Measurements from ENCODE around the gene HSD17B12.

HSD17B12 gene

DNA sequence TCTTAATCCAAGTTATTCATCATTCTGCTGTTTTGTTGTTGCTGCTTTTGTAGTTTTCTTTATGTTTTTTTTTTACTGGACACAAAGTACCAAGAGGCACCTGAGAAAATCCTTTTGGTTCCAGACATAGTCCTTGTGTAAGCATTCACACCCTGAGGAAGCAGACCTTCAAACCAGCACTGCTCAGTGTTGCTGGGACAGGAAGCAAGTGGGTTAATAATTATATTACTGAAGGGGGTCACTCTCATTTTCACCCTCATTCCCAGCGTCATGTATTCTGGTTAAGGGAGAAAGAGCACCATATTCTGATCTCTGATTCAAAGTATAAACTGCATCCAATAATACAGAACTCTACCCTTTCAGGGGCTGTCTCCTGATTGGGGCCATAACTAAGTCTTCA, 194.2 kb downstream of the HSD17B12 start:
- no peak for DNase-seq

DNA sequence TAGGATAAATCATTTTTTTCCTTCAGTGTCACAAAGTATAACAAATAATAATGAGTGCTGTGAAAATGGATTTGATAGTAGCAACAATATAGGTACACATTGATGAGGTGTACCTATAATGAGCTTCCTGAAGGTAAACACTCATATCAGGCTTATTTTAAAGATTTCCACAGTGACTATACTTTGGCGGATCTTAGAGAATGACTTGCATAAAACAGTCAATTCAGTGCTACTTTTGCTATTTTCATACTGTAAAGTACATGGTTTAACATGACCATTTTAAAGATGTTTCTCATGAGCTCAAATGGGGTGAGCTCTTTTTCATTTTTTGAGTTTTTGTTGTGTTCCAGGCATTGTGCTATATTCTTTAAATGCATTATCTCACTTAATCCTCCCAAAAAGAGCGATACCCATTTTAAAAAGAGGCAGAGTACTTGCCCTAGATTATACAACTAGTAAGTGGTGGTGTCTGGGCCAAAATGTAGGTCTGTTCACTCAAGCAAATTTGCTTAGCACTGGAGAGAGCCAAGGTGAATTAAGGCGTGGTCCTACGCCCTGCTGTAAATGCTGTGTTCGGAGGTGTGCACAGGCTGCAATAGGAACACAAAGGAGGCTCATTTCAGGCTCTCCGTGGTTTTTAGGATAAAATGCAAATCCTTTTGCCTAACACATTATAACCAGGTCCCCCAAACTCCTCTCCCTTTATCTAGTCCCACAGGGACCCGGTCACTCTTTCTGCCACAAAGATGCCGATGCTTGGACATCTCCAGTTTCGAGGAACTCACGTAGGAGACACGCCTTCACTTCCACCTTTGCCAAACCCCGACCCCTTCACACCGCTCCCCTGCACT, 199.5 kb downstream of the HSD17B12 start:
- no peak for DNase-seq

DNA sequence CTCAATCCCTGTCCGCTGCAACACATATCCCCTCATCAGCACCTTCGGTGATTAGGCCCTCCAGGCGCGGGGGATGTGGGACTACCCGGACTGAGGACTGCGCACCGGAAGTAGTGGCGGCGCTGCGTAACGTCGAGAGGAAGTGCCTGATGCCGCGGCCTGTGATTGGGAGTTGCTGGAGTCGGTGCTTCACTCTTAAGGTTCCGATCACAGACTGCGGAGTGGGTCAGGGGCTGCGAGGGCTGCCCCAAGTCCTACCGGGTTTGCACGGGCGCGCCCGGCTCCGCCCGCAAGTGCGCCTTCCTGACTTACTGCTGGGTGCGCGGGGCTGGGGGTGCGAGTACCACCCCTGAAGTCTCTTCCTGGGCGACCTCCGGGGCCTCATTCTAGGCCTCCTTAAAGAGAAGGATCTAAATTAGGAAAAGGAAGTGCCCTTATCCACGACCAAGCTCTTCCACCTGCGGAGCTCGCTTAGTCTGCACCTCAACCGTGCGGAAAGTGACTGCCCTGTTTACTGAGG, 200.2 kb downstream of the HSD17B12 start, which contains the start of gene ALKBH3:
Gene ALKBH3, plus strand, starts transcription at position 192 of the 520 bp plus-strand sequence. CDS start 1,822 bp downstream, outside the sequence.
- DNase-seq = peak; percentile 96

DNA sequence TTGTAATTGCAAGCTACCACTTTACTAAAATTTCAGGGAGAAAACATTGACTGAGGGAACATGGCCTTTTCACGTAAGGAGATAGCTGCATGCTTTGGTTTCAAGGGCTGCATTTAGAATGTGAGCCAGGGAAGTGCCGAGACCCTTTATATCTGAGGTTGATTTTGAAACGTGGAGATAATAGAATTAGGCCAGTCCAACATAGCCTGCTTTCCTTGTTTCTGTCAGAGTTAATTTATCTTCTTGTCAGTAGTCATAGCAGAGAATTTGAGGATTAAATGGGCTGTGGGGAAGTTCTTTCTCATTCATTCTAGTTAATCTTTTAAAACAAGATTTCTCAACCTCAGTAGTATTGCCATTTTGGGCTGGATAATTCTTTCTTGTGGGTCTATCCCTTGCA, 212.3 kb downstream of the HSD17B12 start:
- no peak for DNase-seq

DNA sequence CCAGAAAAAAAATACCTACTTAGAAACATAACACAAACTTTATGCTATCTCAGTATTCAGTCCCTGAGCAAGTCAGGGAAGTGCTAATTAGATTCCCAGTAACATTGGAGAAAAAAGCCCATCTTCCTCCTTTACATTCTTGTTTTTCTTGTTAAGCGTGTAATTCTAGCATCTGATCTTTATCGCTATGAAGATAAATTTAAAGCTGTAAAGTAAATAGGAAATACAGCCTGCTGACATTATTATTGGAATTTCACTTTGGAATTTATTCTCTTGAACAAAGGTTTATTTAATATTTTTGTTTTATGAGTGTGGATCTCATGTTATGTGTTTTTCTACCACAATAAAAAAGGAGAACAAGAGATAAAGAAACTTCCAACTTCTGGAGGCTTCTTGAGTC, 214.0 kb downstream of the HSD17B12 start:
- no peak for DNase-seq

DNA sequence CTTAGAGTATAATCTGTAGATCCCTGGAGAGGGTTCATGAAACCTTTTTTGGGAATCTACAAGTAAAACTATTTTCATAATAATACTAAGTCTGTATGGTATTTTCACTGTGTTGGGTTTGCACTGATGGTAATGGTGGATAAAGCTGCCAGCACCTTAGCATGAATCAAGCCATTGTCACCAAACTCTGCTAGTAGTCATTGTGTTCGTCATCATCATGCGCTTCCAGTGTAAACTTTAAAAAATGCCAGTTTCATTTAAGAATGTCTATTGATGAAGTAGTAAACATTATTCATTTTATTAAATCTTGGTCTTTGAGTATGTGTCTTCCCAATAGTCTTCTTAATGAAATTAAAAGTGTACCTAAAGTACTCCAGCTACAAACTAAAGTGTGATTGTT, 215.1 kb downstream of the HSD17B12 start:
- no peak for DNase-seq

DNA sequence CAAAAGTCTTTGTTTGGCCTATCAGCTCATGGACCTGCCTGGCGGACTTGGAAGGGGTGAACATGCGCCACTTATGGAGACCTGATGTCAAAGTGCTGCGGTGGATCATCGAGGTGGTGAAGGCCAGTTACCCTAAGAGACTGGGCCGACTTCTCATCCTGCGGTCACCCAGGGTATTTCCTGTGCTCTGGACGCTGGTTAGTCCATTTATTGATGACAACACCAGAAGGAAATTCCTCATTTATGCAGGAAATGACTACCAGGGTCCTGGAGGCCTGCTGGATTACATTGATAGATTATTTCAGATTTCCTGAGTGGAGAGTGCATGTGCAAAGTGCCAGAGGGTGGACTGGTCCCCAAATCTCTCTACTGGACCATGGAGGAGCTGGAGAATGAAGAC, 218.0 kb downstream of the HSD17B12 start:
- DNase-seq = no peak

DNA sequence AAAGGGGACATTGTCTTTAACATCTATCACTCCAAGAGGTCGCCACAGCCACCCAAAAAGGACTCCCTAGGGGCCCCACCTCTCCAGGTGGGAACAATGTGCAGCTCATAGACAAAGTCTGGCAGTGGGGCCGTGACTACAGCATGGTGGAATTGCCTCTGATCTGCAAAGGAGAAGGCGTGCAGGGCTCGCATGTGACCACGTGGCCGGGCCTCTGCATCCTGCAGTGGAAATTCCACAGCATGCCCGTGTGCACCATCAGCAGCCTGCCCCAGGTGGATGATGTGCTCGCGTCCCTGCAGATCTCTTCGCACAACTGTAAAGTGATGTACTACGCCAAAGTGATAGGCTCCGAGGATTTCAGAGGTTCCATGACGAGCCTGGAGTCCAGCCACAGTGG, 218.6 kb downstream of the HSD17B12 start:
- no peak for DNase-seq

DNA sequence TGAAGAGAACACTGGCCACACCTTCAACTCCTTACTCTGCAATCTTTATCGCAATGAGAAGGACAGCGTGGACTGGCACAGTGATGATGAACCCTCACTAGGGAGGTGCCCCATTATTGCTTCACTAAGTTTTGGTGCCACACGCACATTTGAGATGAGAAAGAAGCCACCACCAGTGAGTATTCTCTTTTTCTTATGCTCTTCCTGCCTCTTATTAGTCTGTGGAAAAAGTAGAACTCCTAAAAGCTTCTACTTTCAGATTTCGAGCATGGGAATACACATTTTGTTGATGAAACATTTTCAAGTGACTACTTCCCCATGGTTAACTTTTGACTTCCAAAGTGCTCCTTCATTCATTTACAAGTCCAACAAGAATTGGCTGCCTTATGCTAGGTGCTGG, 221.0 kb downstream of the HSD17B12 start:
- no peak for DNase-seq

DNA sequence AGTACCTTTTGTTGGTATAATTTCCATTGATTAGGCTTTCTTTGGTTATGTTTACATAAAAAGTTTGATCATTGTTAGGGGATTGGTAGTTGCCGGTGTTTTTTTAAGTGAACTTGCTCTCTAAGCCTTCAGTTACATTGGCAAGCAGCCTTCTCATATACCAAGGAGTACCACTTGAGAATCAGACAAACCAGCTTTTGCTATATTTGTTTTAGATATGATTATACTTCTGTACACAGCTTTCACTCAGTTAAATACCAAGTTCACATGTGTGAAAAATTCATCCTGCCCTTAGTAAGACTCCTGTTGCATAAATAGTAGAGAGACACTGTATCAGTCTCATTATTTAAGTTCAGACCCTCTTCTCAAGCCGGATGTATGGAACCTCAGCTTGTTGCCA, 222.5 kb downstream of the HSD17B12 start:
- DNase-seq = no peak

DNA sequence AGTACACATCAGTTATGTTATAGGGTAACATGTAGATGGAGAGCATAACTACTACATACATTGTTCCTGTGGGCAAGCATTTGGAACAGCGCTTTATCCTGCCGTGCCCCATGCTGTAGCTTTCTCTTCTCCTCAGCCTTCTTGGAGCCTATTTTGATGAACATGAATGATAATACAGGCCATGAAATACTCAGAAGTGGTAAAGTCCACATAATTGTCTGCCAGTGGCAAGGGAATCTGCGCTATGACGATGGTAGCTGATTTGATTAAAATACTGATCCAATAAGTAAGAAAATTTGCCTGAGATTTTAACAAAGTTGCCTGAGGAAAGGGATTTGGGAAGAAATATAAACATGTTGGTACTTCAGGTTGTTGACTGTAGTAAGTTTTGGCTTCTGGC, 223.4 kb downstream of the HSD17B12 start:
- DNase-seq = no peak

DNA sequence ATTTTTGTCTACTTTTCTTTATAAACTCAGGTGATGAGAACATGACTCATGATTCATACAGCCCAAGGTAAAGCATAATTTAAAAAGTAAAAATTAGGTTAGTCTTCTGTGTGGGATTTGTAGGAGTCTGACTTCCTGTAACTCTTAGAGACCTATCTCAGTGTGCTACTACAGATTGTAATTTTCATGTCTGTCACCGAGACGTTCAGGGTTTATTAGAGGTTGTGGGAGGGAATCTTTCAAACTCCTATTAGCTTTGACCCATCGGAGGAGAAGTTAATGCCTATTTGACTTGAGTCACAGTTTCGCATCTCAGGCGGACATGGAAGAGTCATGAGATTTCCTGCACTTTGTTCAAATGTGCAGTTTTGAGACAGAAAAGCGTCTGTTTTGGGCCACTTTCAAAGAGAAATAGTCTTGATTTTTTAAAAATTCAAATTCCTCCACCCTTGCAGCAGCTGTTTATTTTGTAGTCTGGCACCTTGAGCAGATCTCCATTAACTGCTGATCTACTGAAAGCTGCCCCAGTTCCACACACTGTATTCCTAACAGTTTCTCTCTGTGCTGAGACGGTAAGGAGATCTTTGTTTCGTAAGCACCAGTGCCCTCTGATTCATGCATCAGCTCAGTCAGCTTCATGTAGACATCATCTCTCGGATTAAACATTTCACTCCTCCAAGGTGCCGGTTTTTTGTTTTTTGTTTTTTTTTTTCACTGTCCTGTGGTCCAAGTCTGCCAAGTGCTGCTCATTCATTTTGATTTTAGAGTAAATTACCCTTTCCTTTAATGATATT, 224.4 kb downstream of the HSD17B12 start:
- no peak for DNase-seq

DNA sequence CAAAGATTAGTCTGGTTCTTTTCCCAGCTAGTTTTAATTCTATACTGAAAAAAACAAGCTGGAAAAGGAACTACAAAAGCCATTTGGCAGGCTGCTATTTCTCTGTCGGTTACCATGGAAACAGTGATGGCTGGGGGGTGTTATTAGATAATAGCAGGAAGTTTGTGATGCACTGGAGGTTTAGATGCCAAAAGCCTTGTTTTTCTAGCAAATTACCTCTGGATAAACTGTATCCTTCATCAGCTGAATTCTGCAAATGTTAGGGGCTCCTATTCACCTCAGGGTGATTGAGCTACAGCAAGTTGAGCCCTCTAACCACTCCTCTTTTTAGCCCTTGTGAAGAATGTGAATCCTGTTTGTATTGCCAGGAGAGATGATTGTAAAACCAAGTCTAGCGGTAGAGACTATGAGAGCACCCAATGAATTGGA, 225.3 kb downstream of the HSD17B12 start:
- DNase-seq = no peak

Measured in activated effector memory CD4-positive, alpha-beta T cell treated with anti-CD3 and anti-CD28 coated beads, Interleukin-2, amount 50 U/mL, for 16 hours (primary cell).